RKO (cell line): Measurements from ENCODE around the gene METRN.

Experiments used
- DNase-seq: peaks from one replicate; pipeline ENCODE4 v3.0.0-alpha.2; 2016; ENCODE audit warnings: low spot score

Gene METRN

DNA sequence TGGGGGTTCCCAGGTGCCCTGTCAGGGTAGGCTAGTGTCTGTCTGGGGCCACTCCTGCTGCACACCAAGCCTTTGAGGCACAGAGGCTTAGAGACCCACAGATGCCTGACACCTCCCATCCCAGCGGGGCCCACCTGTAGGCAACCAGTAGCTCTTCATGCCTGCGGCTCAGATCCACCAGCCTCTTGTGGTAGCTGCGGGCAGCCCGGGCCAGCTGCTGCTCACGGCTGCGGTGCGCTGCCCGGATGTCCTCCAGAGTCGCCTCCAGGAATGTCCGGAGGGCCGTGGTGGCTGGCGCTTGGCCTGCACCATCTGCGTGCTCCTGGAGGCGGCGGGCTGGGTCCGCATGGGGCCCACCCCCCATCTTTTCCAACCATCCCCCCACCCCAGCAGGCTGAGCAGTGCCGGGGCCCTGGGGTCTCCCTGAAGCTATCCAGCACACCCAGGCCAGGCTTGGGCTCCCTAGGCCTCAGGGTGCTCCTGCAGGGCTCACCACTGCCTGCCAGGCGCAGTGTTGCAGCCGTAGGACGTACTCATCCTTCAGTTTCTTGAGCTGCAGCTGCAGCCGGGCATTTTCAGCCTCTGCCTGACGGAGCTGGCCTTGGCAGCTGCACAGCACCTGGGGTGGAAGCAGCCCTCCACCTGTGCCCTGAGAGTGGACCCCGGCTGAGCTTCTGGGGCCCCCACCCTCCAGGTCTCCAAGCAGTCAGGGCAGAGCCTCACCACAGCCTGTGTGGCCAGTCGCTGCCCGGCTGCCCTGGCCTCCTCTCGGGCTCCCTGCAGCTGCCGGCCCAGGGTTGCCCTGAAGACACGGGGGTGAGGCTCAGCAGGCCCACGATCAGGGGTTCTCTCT lies 9.5 kb downstream of the METRN start:
- DNase-seq: no peak

- no peak for DNase-seq
These were observed 10.1 kb downstream of the METRN start for GRCh38 chr16:725041-725376.

- DNase-seq: no peak
These were observed 10.7 kb downstream of the METRN start for GRCh38 chr16:725463-726187.

DNA sequence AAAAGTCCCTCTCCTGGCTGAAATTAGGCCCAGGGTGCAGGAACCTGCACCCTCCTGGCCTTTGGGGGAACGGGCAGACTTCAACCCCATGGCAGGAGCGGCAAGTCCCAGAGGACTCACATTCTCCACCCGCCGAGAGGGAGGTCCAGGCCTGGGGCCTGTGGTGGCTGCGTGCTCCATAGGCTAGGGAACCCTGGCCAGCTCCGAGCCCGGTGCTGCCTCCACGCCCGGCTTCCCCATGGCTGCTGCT lies 11.2 kb downstream of the METRN start:
- DNase-seq: no peak

DNA sequence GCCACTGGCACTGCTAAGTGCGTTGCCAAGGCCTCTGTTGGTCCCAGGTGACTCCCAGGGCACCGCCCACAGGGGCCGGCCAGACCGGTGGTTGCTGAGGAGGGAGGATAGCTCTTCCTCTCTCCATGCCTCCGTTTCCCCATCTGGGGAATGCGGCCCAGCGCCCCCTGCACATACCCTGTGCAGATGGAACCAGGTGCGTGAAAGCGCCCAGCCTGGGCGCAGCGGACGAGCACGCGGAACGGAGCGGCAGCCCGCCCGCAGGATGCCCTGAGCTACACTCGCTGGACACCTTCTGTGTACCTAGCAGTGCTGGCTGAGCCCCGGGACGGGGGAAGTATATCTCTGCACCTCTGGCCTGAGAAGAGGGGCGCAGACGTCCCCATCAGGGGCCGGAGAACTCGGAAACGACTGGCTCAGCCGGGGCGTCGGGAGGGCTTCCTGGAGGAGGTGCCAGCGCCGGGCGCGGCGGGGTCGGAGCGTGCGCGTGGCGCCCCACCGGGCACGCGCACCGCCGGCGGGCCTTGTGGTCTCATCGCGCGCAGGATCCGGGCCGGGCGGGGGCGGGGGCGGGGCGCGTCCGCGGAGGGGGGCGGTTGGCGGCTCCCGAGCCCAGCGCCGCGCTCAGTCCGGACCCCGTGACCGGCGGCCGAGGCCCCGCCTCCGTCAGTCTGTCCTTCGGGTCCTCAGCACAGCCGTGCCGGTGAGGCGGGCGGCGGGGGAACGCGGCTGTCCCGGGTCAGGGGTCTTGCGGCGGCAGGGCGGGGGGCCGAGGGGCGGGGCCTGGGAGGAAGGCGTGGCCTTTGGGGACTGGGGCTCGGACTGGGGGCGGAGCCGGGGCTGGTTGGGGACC lies 11.7 kb downstream of the METRN start, which contains the start of the genes CCDC78 and HAGHL:
Gene CCDC78 (minus strand): TSS at position 6 of the 853 bp plus-strand sequence. CDS start 76 bp downstream, outside the sequence.
Gene HAGHL (plus strand): TSS at position 669 of the 853 bp plus-strand sequence. CDS start 404 bp downstream, outside the sequence.
- peak; percentile 82 for DNase-seq

DNA sequence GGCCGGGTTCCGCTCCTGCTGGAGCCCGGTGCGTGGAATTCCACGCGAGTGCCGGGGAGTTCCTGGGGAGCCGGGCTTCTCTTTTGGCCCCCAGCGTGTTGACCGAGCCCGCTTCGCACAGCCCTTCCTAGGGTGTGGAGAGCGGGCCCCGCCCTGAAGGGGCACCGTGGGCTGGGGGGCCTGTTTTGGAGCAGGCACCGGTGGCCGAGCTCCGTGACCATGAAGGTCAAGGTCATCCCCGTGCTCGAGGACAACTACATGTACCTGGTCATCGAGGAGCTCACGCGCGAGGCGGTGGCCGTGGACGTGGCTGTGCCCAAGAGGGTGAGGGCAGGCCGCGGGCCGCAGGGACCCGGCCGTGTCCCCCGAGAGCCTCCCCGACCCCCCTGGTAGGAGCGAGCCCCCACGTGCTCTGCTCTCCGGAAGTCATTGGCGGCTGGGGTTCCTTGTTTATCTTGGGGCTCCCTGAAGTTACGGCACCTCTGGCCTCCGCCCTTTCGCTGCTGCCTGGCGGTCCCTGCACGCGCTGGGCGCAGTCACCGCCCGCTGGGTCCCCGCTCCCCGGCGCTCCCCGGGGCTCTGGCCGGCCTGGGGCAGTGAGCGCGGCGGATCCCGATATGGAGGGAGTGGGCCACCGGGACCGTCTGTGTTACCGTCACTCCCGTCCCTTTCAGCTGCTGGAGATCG lies 12.5 kb downstream of the METRN start:
- peak; percentile 77 for DNase-seq

DNA sequence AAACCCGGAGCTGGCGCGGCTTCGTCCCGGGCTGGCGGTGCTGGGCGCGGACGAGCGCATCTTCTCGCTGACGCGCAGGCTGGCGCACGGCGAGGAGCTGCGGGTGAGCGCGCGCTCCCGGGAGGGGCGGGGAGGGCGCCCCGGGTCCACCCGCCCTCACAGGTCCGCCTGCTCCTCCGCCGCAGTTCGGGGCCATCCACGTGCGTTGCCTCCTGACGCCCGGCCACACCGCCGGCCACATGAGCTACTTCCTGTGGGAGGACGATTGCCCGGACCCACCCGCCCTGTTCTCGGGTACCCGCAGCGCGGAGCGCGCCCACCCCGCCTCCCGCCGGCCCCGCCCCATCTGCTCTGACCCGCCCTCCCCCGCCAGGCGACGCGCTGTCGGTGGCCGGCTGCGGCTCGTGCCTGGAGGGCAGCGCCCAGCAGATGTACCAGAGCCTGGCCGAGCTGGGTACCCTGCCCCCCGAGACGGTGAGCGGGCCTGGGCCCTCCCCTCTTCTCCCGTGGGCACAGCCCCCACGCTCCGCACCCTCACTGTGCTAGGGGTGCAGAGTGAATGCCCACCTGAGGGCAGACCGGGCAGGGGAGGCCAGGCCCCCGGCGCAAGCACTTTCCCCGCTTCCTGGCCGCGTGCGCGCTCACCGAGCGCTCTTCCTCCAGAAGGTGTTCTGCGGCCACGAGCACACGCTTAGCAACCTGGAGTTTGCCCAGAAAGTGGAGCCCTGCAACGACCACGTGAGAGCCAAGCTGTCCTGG lies 13.4 kb downstream of the METRN start:
- DNase-seq: peak; percentile 93

DNA sequence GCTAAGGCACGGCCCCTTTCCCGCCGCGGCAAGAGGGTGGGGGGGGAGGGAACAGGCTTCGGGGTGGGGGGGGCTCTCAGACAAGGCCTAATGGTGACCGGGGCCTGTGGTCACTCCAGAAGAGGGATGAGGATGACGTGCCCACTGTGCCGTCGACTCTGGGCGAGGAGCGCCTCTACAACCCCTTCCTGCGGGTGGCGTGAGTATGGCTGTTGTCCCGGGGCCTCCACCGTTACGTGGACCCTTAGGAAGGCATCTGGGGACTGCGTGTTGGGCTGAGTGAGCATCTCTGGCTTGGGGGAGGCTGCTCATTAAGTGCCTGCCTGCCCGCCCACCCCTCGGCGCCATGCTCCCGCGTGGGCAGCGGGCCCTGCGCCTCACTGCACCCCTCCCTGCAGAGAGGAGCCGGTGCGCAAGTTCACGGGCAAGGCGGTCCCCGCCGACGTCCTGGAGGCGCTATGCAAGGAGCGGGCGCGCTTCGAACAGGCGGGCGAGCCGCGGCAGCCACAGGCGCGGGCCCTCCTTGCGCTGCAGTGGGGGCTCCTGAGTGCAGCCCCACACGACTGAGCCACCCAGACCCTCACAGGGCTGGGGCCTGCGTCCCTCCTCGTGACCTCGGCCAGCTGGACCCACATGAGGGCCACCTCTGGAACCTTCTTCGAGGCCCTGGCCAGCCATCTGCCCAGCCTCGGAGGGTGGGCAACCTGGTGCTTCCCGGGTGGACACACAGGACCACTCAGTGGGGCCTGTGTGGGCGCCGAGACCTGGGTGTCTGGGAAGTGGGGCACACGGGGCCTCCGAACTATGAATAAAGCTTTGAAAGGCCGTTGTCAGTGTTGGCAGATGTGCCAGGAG lies 14.2 kb downstream of the METRN start:
- peak; percentile 75 for DNase-seq

GRCh38 chr16:729768-730665 lies 15.1 kb downstream of the METRN start:
- DNase-seq: no peak

DNA sequence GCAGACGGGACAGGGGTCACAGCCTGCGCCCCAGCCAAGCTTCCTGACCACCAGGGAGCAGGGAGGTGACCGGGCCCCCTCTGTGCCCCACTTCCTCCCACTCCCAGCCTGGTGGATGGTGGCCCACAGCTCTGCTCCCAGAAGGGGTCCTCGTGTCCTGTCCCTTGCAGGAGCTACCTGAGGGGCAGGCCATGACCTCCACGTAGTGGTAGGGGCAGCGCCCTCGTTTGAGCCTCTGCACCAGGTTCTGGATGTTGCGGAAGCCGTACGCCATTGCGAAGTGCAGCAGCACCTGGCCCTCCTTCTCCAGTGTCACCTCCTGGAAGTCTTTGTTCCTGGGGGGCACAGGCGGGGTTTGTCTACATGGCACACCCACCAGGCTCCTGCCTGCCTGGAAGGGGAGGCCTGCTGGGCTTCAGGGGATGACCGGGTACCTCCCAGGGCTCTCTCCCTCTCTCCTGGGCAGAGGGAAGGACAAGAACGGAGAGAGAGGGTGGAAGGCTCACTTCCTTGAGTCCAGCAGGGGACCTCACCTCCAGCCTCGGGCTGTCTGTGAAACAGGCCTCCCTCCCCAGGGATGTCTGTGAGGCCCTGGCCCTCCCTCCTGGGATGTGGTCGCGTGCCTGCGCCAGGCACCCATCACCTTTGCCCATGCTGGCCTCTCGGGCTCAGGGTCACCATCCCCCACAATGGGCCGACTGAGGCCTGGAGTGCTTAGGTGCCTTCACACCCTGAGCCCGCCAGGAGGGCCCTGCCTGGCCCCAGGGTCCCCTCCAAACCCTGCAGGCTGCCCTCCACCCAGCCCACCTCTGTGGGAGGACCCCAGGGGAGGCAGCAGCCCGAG lies 16.0 kb downstream of the METRN start:
- DNase-seq: no peak

GRCh38 chr16:732332-732731 lies 17.4 kb downstream of the METRN start:
- no peak for DNase-seq

DNA sequence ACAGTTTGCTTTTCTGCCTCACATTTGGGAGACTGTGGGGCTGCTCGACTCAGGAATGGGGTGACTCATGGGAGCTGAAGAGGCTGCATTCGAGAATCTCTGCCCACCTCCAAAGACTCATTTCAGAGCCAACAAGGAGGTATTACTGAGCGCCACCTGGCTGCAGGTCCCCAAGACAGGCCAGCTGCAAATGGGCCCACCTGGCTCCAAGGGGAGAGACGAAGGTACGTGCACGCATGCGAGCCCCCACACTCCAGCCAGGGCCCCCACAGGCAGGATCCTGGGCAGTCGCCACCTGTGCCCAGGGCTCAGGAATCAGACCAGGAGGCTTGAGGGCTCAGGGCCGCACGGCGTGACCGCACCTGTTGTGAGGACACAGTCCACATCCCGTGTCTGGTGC lies 18.0 kb downstream of the METRN start:
- DNase-seq: peak; percentile 61

DNA sequence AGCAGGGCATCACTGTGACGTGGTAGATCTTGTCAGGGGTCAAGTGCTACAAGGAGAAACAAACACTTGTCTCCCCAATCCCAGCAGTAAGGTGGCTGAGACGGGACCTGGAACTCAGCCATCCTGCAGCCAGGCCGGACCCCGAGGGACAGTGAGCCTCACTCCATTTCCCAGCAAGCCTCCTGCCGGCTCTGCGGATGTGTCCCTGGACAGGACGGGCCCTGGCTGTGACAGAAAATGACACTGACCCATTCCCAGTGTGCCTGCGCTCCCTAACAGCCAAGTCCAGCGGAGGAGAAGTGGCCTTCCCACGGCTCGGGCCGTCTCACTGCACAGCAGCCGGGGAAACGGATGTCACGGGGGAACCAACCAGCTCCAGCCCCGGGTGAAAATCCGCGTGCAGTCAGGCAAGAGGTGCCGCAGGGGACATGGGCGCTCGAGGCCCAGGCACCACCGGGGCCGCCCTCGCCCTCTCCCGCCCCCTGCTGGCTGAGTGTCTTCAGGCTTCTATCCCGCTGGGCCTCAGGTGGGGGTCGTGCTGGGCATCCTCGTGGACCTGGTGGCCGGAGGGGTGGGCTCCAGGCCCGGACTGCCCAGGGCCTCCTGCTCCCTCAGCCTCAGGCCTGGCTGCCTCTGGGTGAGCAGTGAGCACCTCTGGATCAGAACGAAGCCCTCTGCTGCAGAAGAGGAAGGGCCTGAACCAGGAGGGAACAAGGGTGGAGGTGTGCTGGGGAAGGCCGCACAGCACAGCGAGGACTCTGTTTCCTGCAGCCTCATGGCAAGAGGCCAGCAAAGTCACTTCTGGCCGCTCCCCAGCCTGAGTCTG lies 18.7 kb downstream of the METRN start:
- DNase-seq: no peak

- no peak for DNase-seq
These were observed 19.5 kb downstream of the METRN start for GRCh38 chr16:734208-734980.

GRCh38 chr16:734981-735881 lies 20.3 kb downstream of the METRN start:
- no peak for DNase-seq
